ENCODE measurements around the gene NUPR1. TPM values are rescaled to one million over a fixed set of nuclear protein-coding genes. Genes with fewer than 3 reads are reported as not detected.

NUPR1 gene
- total RNA-seq, 1 experiment from 2014 or later, result not detected

DNA sequence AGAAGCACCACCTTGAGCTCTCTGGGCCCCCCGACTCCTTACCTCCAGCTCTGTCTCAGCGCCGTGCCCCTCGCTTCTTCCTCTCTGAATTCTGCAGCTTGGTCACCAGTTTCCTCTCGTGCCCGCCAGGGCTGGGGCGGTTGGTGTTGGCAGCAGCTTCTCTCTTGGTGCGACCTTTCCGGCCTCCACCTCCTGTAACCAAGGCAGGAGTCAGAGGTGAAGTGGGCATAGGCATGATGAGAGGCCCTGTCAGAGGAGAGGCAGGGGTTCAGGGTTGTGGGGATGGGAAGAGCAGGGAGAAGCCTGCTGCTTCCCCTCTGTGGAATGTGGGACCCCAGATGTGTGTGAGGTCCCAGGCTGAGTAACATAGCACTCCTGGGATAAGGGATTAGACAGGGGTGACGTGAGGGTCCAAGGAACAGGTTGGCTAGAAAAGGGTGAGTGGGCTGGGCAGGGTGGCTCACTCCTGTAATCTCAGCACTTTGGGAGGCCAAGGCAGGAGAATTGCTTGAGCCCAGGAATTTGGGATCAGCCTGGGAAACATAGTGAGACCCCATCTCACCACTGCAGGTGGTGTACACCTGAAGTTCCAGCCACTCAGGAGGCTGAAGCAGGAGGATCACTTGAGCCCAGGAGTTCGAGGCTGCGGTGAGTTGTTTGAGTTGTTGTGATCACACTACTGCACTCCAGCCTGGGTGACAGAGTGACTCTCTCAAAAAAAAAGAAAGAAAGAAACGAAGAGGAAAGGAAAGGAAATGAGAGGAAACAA lies 626 bp downstream of the NUPR1 start:
- H3K4me1 ChIP-seq (ENCODE audit: low read length), result no peaks in the 10 kb centered on the region
- no peaks in the 10 kb centered on the region for H3K9me3 ChIP-seq (ENCODE audit: low read length)
- no peaks in the 10 kb centered on the region for H4K20me1 ChIP-seq (ENCODE audit: insufficient read depth, low read depth, low read length)
- no peak overlapping the region for H3K27ac ChIP-seq (ENCODE audit: low read length)
- no peaks in the 10 kb centered on the region for H3K9me2 ChIP-seq (replicated peaks; ENCODE audit: insufficient read depth, low read length)
- peak; percentile 31 for DNase-seq
- no peaks in the 10 kb centered on the region for H3K27me3 ChIP-seq (ENCODE audit: low read length)
- H2AFZ ChIP-seq (ENCODE audit: low read length), result no peak overlapping the region
- H3K36me3 ChIP-seq (ENCODE audit: insufficient read depth, low read length), result no peaks in the 10 kb centered on the region
- H3K79me2 ChIP-seq (ENCODE audit: low read length), result no peaks in the 10 kb centered on the region
- no peak overlapping the region for H3K4me2 ChIP-seq (ENCODE audit: low read depth, low read length, poor library complexity, severe bottlenecking)
- no peak overlapping the region for H3K4me3 ChIP-seq (ENCODE audit: low read length)
- no peak overlapping the region for H3K9ac ChIP-seq (ENCODE audit: low read length)

DNA sequence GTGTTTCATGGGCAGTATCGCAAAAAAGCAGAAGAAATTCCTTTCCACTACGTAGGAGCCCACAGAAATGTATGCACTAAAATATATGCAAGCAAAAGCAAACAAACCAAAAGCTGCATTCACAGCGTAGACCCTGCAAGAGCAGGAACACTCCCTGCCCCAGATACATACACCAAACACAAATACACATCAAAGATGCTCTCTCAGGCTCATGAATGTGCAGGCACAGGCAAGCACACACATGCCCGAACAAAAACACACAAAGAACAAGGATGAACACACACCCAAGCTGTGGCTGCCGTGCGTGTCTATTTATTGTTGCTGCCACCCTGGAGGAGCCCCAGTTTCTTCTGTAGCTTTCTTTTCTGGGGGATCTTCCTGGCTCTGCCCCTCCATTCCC lies 1.7 kb downstream of the NUPR1 start:
- no peak overlapping the region for H3K4me3 ChIP-seq (ENCODE audit: low read length)
- peak; percentile 12 for DNase-seq
- H3K9ac ChIP-seq (ENCODE audit: low read length), result no peak overlapping the region
- H3K27me3 ChIP-seq (ENCODE audit: low read length), result no peaks in the 10 kb centered on the region
- no peaks in the 10 kb centered on the region for H3K9me2 ChIP-seq (replicated peaks; ENCODE audit: insufficient read depth, low read length)
- H3K79me2 ChIP-seq (ENCODE audit: low read length), result no peaks in the 10 kb centered on the region
- H3K4me2 ChIP-seq (ENCODE audit: low read depth, low read length, poor library complexity, severe bottlenecking), result no peak overlapping the region
- no peaks in the 10 kb centered on the region for H4K20me1 ChIP-seq (ENCODE audit: insufficient read depth, low read depth, low read length)
- no peak overlapping the region for H3K27ac ChIP-seq (ENCODE audit: low read length)
- no peaks in the 10 kb centered on the region for H3K4me1 ChIP-seq (ENCODE audit: low read length)
- H2AFZ ChIP-seq (ENCODE audit: low read length), result no peak overlapping the region
- no peaks in the 10 kb centered on the region for H3K9me3 ChIP-seq (ENCODE audit: low read length)
- H3K36me3 ChIP-seq (ENCODE audit: insufficient read depth, low read length), result no peaks in the 10 kb centered on the region

DNA sequence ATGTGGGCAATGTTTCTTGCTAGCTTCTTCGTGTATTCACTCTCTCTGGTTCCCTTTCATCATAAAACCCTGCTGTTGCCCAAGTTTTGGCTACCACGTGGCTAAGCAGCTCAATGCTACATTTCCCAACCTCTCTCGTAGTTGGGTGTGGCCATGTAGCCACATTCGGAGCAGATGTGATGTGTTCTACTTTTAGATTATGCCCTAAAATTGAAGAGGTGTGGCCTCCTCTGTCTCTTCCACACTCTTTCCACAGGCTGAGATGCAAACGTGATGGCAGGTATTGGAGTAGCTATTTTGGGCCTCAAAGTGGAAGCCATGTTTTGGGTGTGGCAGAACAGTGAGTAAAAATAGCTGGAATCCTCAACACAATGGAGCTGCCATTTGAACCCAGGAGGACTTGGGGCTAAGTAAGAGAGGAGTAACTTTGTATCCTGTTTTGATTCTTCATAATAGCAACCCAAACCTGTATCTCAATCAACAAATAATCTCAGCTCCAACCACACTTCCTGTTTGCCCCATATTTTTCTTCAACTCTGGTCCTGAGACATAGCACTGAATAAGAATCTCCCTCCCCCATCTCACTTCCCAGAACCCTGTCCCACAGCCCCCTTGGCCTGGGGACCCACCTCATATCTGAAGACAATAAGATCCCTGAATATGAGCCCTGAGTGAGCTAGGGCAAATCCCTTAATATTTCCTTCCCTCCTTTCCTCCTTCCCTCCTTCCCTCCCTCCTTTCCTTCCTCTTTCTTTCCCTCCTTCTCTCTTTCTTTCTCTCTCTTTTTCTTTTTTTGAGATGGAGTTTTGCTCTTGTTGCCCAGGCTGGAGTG lies 4.0 kb downstream of the NUPR1 start:
- Histone ChIP-seq H3K4me2 (ENCODE audit: low read depth, low read length, poor library complexity, severe bottlenecking) (no peak overlapping the region), H2AFZ (ENCODE audit: low read length) (no peak overlapping the region)

DNA sequence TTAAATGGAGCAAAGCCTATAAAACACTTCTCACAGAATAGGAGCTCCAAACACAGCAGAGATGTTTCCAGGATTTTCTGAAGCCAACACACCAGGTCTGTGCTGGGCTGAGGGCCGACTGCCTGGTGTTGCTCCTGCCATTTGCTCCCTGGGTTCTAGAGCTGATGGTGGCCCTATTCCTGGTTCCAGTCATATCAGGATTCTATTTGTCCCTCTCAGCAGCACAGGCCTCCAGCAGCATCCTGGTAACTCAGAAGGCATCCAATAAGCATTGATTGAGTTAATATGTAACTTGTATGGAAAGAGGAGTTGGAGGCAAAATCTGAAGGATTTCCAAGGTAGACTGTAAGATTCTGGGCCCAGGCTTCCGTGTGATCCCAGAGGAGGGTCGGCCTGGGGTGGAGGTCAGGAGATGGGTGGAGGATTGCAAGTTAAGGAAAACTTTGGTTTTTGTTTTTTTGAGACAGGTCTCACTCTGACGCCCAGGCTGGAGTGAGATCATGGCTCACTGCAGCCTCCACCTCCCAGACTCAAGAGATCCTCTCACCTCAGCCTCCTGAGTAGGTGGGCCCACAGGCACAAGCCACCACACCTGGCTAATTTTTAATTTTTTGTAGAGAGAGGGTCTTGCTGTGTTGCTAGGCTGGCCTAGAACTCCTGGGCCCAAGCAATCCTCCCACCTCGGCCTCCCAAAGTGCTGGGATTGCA lies 5.7 kb downstream of the NUPR1 start:
- H4K20me1 ChIP-seq (ENCODE audit: insufficient read depth, low read depth, low read length), result no peaks in the 10 kb centered on the region
- H3K27me3 ChIP-seq (ENCODE audit: low read length), result no peaks in the 10 kb centered on the region
- peak; percentile 21 for DNase-seq
- H3K9me2 ChIP-seq (replicated peaks; ENCODE audit: insufficient read depth, low read length), result no peaks in the 10 kb centered on the region
- H3K4me3 ChIP-seq (ENCODE audit: low read length), result no peak overlapping the region
- H3K27ac ChIP-seq (ENCODE audit: low read length), result no peak overlapping the region
- H3K4me1 ChIP-seq (ENCODE audit: low read length), result no peaks in the 10 kb centered on the region
- no peaks in the 10 kb centered on the region for H3K79me2 ChIP-seq (ENCODE audit: low read length)
- no peaks in the 10 kb centered on the region for H3K9me3 ChIP-seq (ENCODE audit: low read length)
- H3K4me2 ChIP-seq (ENCODE audit: low read depth, low read length, poor library complexity, severe bottlenecking), result no peak overlapping the region
- H3K9ac ChIP-seq (ENCODE audit: low read length), result no peak overlapping the region
- H2AFZ ChIP-seq (ENCODE audit: low read length), result no peak overlapping the region
- H3K36me3 ChIP-seq (ENCODE audit: insufficient read depth, low read length), result no peaks in the 10 kb centered on the region

More for the DNA sequence above, 4.0 kb downstream of the NUPR1 start:
- no peaks in the 10 kb centered on the region for H3K27me3 ChIP-seq (ENCODE audit: low read length)
- no peaks in the 10 kb centered on the region for H3K36me3 ChIP-seq (ENCODE audit: insufficient read depth, low read length)
- H4K20me1 ChIP-seq (ENCODE audit: insufficient read depth, low read depth, low read length), result no peaks in the 10 kb centered on the region
- H3K4me3 ChIP-seq (ENCODE audit: low read length), result no peak overlapping the region
- H3K4me1 ChIP-seq (ENCODE audit: low read length), result no peaks in the 10 kb centered on the region
- H3K27ac ChIP-seq (ENCODE audit: low read length), result no peak overlapping the region
- no peaks in the 10 kb centered on the region for H3K9me2 ChIP-seq (replicated peaks; ENCODE audit: insufficient read depth, low read length)
- H3K79me2 ChIP-seq (ENCODE audit: low read length), result no peaks in the 10 kb centered on the region
- DNase-seq, result peak; percentile 34
- H3K9ac ChIP-seq (ENCODE audit: low read length), result no peak overlapping the region
- H3K9me3 ChIP-seq (ENCODE audit: low read length), result no peaks in the 10 kb centered on the region

DNA sequence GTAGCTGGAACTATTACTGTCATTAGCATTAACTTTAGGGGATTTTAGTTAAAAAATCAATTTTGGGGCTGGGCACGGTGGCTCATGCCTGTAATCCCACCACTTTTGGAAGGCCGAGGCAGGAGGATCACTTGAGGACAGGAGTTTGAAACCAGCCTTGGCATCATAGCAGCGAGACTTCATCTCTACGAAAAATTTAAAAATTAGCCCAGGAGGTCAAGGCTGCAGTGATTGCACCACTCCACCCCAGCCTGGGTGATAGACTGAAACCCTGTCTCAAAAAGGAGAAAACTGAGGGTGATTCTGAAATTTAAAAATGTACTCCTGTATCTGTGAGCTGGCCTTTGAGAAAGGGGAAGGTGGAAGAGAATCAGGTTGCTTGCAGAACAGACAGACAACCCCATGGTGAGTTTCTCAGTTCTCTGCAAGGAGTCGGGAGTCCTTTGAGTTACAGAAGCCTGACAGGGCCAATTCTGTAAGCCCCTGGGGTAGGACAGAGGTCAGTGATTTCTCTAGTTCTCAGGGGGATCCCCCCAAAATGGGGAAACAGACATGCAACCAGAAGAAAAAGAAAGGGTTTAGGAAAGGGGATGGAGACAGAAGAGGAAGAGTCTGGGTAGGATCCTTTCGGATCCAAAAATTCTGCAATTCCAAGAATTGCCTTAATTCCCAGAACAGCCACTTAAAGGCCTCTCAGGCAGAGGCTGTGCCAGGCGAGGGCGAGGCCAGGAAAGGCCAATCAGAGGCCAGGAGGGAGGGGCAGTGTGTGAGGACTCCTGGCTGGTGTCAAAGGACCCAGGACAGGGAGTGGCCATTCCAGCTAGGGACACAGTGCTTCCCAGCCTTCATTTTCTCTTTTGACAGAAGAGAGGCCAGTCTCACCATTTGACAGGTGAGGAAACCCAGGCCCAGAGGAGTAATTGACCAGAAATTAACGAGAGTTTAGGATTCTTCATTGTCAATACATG lies 6.7 kb downstream of the NUPR1 start:
- Histone ChIP-seq H3K9me3 (ENCODE audit: low read length) (no peaks in the 10 kb centered on the region), H4K20me1 (ENCODE audit: insufficient read depth, low read depth, low read length) (no peaks in the 10 kb centered on the region), H3K9me2 (replicated peaks; ENCODE audit: insufficient read depth, low read length) (no peaks in the 10 kb centered on the region), H3K36me3 (ENCODE audit: insufficient read depth, low read length) (no peaks in the 10 kb centered on the region), H3K9ac (ENCODE audit: low read length) (no peak overlapping the region), H3K27me3 (ENCODE audit: low read length) (no peaks in the 10 kb centered on the region), H3K27ac (ENCODE audit: low read length) (no peak overlapping the region), H3K4me1 (ENCODE audit: low read length) (no peaks in the 10 kb centered on the region), H2AFZ (ENCODE audit: low read length) (no peak overlapping the region), H3K4me2 (ENCODE audit: low read depth, low read length, poor library complexity, severe bottlenecking) (no peak overlapping the region), H3K79me2 (ENCODE audit: low read length) (no peaks in the 10 kb centered on the region), H3K4me3 (ENCODE audit: low read length) (no peak overlapping the region)
- DNase-seq, result peak; percentile 41

DNA sequence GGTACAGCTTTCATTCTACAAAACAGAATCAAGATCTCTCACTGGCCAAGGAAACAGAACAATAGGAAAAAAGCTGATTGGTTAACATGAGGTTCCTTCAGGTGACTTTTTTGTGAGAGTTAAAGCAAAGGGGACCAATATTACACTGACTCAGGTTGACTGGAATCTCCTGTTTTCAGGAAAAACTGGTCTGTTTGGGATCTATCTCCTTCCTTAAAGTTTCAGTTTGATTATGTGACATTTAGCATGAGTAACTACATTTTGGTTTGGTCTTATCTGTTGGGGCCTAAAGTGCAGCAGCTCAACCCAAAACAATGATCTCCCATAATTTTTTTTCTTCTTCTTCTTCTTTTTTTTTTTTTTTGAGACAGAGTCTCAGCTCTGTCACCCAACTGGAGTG lies 9.7 kb downstream of the NUPR1 start:
- H3K9me2 ChIP-seq (replicated peaks; ENCODE audit: insufficient read depth, low read length), result no peaks in the 10 kb centered on the region
- no peaks in the 10 kb centered on the region for H3K36me3 ChIP-seq (ENCODE audit: insufficient read depth, low read length)
- H3K4me3 ChIP-seq (ENCODE audit: low read length), result no peak overlapping the region
- no peaks in the 10 kb centered on the region for H3K79me2 ChIP-seq (ENCODE audit: low read length)
- DNase-seq, result no peak
- H4K20me1 ChIP-seq (ENCODE audit: insufficient read depth, low read depth, low read length), result no peaks in the 10 kb centered on the region
- no peaks in the 10 kb centered on the region for H3K9me3 ChIP-seq (ENCODE audit: low read length)
- H3K9ac ChIP-seq (ENCODE audit: low read length), result no peak overlapping the region
- no peak overlapping the region for H3K27ac ChIP-seq (ENCODE audit: low read length)
- no peak overlapping the region for H3K4me2 ChIP-seq (ENCODE audit: low read depth, low read length, poor library complexity, severe bottlenecking)
- peaks cover 2% of the 10 kb centered on the region; the same call in 1 of the 2 replicates for H3K4me1 ChIP-seq (ENCODE audit: low read length)
- H2AFZ ChIP-seq (ENCODE audit: low read length), result no peak overlapping the region
- H3K27me3 ChIP-seq (ENCODE audit: low read length), result no peaks in the 10 kb centered on the region

DNA sequence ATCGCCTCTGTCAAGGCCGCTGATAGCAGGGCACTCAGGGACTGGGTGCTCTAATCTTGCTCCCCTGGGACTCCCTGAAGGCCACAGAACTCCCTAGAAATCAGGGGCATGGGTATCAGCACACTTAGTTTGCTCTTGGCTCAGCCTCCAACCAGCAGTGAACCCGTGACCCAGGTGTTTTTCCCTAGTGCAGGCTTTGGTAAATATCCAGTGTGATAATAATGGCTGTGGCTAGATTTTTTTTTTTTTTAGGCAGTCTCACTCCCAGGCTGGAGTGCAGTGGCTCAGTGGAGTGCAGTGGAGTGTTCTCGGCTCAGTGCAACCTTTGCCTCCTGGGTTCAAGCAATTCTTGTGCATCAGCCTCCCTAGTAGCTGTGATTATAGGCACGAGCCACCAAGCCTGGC lies 10.3 kb downstream of the NUPR1 start:
- DNase-seq, result no peak
- Histone ChIP-seq H2AFZ (ENCODE audit: low read length) (no peak overlapping the region), H3K27ac (ENCODE audit: low read length) (no peak overlapping the region), H3K27me3 (ENCODE audit: low read length) (no peaks in the 10 kb centered on the region), H3K4me2 (ENCODE audit: low read depth, low read length, poor library complexity, severe bottlenecking) (no peak overlapping the region), H3K36me3 (ENCODE audit: insufficient read depth, low read length) (no peaks in the 10 kb centered on the region), H3K4me3 (ENCODE audit: low read length) (no peak overlapping the region), H3K79me2 (ENCODE audit: low read length) (no peaks in the 10 kb centered on the region), H3K9me3 (ENCODE audit: low read length) (no peaks in the 10 kb centered on the region), H4K20me1 (ENCODE audit: insufficient read depth, low read depth, low read length) (no peaks in the 10 kb centered on the region), H3K9ac (ENCODE audit: low read length) (no peak overlapping the region), H3K4me1 (ENCODE audit: low read length) (peaks cover 2% of the 10 kb centered on the region; the same call in 1 of the 2 replicates), H3K9me2 (replicated peaks; ENCODE audit: insufficient read depth, low read length) (no peaks in the 10 kb centered on the region)
